Neural progenitor cell (in vitro differentiated cells): Measurements from ENCODE around the gene HDLBP.

ENCODE experiments used
- EZH2 ChIP-seq: fragments of 200-600 bp; sonication (generic); IDR thresholded peaks from 2 replicates; pipeline ENCODE4 v1.6.1; 2017; ENCODE audit warnings: antibody characterized with exemption, mild to moderate bottlenecking, moderate library complexity
- EZH2phosphoT487 ChIP-seq: fragments of 200-600 bp; sonication (generic); IDR thresholded peaks from 2 replicates; pipeline ENCODE4 v1.6.1; 2017; ENCODE audit warnings: antibody characterized with exemption
- TF ChIP-seq, protein P1 (sequence below): fragments of 200-600 bp; sonication (generic); IDR thresholded peaks from 2 replicates; pipeline ENCODE4 v1.5.1; 2017; ENCODE audit warnings: antibody characterized with exemption, mild to moderate bottlenecking

GRCh38 chr2:241224851-241225438, 90.5 kb downstream of the HDLBP start:
- TF ChIP-seq, protein P1, sequence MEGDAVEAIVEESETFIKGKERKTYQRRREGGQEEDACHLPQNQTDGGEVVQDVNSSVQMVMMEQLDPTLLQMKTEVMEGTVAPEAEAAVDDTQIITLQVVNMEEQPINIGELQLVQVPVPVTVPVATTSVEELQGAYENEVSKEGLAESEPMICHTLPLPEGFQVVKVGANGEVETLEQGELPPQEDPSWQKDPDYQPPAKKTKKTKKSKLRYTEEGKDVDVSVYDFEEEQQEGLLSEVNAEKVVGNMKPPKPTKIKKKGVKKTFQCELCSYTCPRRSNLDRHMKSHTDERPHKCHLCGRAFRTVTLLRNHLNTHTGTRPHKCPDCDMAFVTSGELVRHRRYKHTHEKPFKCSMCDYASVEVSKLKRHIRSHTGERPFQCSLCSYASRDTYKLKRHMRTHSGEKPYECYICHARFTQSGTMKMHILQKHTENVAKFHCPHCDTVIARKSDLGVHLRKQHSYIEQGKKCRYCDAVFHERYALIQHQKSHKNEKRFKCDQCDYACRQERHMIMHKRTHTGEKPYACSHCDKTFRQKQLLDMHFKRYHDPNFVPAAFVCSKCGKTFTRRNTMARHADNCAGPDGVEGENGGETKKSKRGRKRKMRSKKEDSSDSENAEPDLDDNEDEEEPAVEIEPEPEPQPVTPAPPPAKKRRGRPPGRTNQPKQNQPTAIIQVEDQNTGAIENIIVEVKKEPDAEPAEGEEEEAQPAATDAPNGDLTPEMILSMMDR: no peak
- TF ChIP-seq EZH2phosphoT487 (no peak), EZH2 (no peak)
